NCI-H774 (cell line): Measurements from ENCODE around the gene ABCC12.
A peak's percentile ranks its signal among the peaks of the same experiment; 100 is the strongest.

Experiments
- DNase-seq: peaks from one replicate; lab custom pipeline; 2025; lab: John Stamatoyannopoulos, UW

The ABCC12 gene

GRCh38 chr16:48165961-48166578 lies 10.3 kb upstream of the ABCC12 start:
- no peak for DNase-seq

GRCh38 chr16:48164907-48165715 lies 9.3 kb upstream of the ABCC12 start:
- DNase-seq = peak; percentile 52

- no peak for DNase-seq
Observed at GRCh38 chr16:48162839-48163410, 7.1 kb upstream of the ABCC12 start.

GRCh38 chr16:48161906-48162305 lies 6.1 kb upstream of the ABCC12 start:
- no peak for DNase-seq

- DNase-seq = no peak
Observed at GRCh38 chr16:48160575-48160974, 4.8 kb upstream of the ABCC12 start.

GRCh38 chr16:48158296-48158695 lies 2.5 kb upstream of the ABCC12 start:
- DNase-seq = no peak

- DNase-seq = no peak
Observed at GRCh38 chr16:48157794-48158193, 2.0 kb upstream of the ABCC12 start.

- no peak for DNase-seq
Observed at GRCh38 chr16:48157302-48157701, 1.5 kb upstream of the ABCC12 start.

- peak; percentile 58 for DNase-seq
Observed at GRCh38 chr16:48156790-48157209, 1.0 kb upstream of the ABCC12 start.

GRCh38 chr16:48153774-48154173 lies 2.0 kb downstream of the ABCC12 start:
- no peak for DNase-seq

GRCh38 chr16:48152226-48152625 lies 3.6 kb downstream of the ABCC12 start:
- no peak for DNase-seq

- DNase-seq = no peak
Observed at GRCh38 chr16:48150707-48151106, 5.1 kb downstream of the ABCC12 start.

- no peak for DNase-seq
Observed at GRCh38 chr16:48146710-48147109, 9.1 kb downstream of the ABCC12 start.

- DNase-seq = no peak
Observed at GRCh38 chr16:48146131-48146530, 9.7 kb downstream of the ABCC12 start.

- no peak for DNase-seq
Observed at GRCh38 chr16:48143812-48144368, 11.9 kb downstream of the ABCC12 start.

GRCh38 chr16:48140821-48141220 lies 15.0 kb downstream of the ABCC12 start:
- DNase-seq = no peak

- DNase-seq = no peak
Observed at GRCh38 chr16:48139517-48139916, 16.3 kb downstream of the ABCC12 start.

GRCh38 chr16:48138543-48138942 lies 17.2 kb downstream of the ABCC12 start:
- no peak for DNase-seq

GRCh38 chr16:48137822-48138221 lies 18.0 kb downstream of the ABCC12 start:
- no peak for DNase-seq

GRCh38 chr16:48136547-48137360 lies 19.0 kb downstream of the ABCC12 start:
- no peak for DNase-seq

- DNase-seq = no peak
Observed at GRCh38 chr16:48133455-48134211, 22.2 kb downstream of the ABCC12 start.
